Right lobe of liver (tissue), 6 donors: Measurements from ENCODE around the gene LRRN1. TPM values are rescaled to one million over a fixed set of nuclear protein-coding genes. Genes with fewer than 3 reads are reported as not detected.

ENCODE experiments used
- ATAC-seq, 4 donors: fragments of 200-7000 bp; cut with Tn5 transposase; one replicate each; pipeline ENCODE4 v1.9.1; 2020; ENCODE audit warnings: mild to moderate bottlenecking in 4 of 4, moderate library complexity in 4 of 4
- DNase-seq, 3 donors: peaks; one replicate each; pipeline ENCODE4 v3.0.0-alpha.2; 2020
- H3K27ac ChIP-seq, 3 donors: fragments of 200-600 bp; one replicate each; pipeline ENCODE4 v1.8.0; 2022
- H3K27me3 ChIP-seq, 2 donors: fragments of 200-600 bp; one replicate each; pipeline ENCODE4 v1.8.0; 2022
- H3K36me3 ChIP-seq, 4 donors: fragments of 200-600 bp; sonication (generic) in 1 of 4; one replicate each; pipeline versions ENCODE4 v1.5.1 to v1.8.0; 2017 to 2022; ENCODE audit warnings: control low read depth in 1 of 4
- H3K4me1 ChIP-seq, 4 donors: fragments of 200-600 bp; sonication (generic) in 1 of 4; one replicate each; pipeline versions ENCODE4 v1.5.1 to v1.8.0; 2017 to 2022; ENCODE audit warnings: control low read depth in 1 of 4
- H3K4me3 ChIP-seq, 3 donors: fragments of 200-600 bp; one replicate each; pipeline ENCODE4 v1.8.0; 2022
- H3K9me3 ChIP-seq, 4 donors: fragments of 200-600 bp; sonication (generic) in 1 of 4; one replicate each; pipeline versions ENCODE4 v1.5.1 to v1.8.0; 2017 to 2022; ENCODE audit warnings: control low read depth in 1 of 4
- POLR2A ChIP-seq: fragments of 450-650 bp; IDR thresholded peaks from one replicate; pipeline ENCODE4 v1.6.1; 2017; ENCODE audit warnings: antibody characterized with exemption, mild to moderate bottlenecking
- whole genome bisulfite sequencing: methylation state at CpG from one replicate; pipeline ENCODE4 v1.1.6; 2018; ENCODE audit warnings: low coverage, low lambda C conversion rate; ENCODE audit not compliant: insufficient coverage; ENCODE audit errors: missing lambda C conversion rate; 5-methylcytosine and 5-hydroxymethylcytosine counted together
- intact Hi-C, 2 donors: fragments of 100-400 bp; cut with DNase I; formaldehyde crosslinking; loops; one replicate each; pipeline versions ENCODE4 v1.11.2 to v1.14.1; 2022
- total RNA-seq, 6 experiments: library from RNA; depleted of rRNA in 2 of 6; stranded (reverse); fragments of >200 nt in 2 of 6; fragmentation: NEBNext Ultra II Directional in 3 of 6; extraction: Animal tissue kit (Norgen Biotek cat#: 25700) in 3 of 6; gene quantifications; one replicate each; pipeline versions ENCODE4 v1.1.0 to v1.2.4, GENCODE V29; 2016 to 2023
- TF ChIP-seq, protein P1 (sequence below), 4 donors: fragments of 200-600 bp in 3 of 4; fragments of 450-650 bp in 1 of 4; IDR thresholded peaks; one replicate each; pipeline versions ENCODE4 v1.5.1 to v1.8.0; 2016 to 2022; ENCODE audit warnings: antibody characterized with exemption in 4 of 4, mild to moderate bottlenecking in 2 of 4
- donor health status: DM: no; HTN: yes; CAD: no.
- donor health status: DM: no; HTN: no; CAD: no.
- donor health status: DM: no; HTN: no; CAD: no.
- donor health status: DM: no; HTN: yes; CAD: no.
- donor health status: DM: no; HTN: yes; CAD: no.

LRRN1 gene
- total RNA-seq, 6 experiments from 2014 or later = 0.12 to 0.51 (median 0.14) TPM

- intact Hi-C loops = no loop called here
- 41% methylated on average over 4 of the region's 4 CpGs for WGBS
- H3K27ac ChIP-seq = no peak overlapping the region
- H3K36me3 ChIP-seq = no peaks in the 10 kb centered on the region
- TF ChIP-seq, protein P1, sequence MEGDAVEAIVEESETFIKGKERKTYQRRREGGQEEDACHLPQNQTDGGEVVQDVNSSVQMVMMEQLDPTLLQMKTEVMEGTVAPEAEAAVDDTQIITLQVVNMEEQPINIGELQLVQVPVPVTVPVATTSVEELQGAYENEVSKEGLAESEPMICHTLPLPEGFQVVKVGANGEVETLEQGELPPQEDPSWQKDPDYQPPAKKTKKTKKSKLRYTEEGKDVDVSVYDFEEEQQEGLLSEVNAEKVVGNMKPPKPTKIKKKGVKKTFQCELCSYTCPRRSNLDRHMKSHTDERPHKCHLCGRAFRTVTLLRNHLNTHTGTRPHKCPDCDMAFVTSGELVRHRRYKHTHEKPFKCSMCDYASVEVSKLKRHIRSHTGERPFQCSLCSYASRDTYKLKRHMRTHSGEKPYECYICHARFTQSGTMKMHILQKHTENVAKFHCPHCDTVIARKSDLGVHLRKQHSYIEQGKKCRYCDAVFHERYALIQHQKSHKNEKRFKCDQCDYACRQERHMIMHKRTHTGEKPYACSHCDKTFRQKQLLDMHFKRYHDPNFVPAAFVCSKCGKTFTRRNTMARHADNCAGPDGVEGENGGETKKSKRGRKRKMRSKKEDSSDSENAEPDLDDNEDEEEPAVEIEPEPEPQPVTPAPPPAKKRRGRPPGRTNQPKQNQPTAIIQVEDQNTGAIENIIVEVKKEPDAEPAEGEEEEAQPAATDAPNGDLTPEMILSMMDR (IDR thresholded peaks at IDR 0.05) = no peak
- TF ChIP-seq POLR2A = no peak
- no peaks in the 10 kb centered on the region for H3K9me3 ChIP-seq
- no peak overlapping the region for H3K4me3 ChIP-seq
- no peak for ATAC-seq
- no peaks in the 10 kb centered on the region for H3K27me3 ChIP-seq
- DNase-seq = no peak
- no peaks in the 10 kb centered on the region for H3K4me1 ChIP-seq
Observed at GRCh38 chr3:3893590-3893989, 94.4 kb downstream of the LRRN1 start.
